ENCODE data around the gene KATNAL2.
"Not testable (repeated sequence)": the region's sequence is repeated elsewhere in the genome, so short reads cannot be mapped to it uniquely, and the experiment has no call there.

DNA sequence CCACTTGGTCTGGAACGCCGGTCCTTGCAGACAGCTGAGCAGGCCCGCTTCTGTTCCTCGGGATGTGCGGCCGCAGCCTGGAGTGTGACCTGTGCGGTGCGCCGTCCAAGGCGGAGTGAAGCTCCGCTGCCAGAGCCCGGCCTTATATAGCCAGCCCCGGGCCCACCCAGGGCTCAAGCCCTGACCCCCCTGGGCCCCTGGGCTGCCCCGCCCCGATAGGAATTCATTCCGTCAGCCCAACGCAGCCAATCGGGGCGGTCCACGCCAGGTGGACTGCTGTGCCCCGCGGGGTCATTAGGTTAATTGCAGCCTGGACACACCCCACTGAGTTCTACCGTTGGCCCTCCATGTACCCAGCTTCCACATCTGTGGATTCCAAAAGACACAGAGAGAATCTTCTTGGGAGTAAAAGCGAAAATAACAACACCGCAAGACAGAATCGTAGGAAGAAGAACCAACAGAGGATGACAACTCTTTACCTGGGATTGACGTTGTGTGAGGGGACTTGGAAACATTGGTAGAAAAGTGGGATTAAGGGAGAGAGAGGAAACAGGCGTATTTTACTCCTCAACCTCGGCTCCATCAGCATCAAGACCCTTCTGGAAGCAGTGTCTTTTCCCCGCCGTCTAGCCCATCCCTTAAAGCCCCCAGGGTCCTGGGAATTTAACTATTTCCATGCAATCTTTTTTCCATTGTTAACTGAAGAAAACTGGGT is 47.3 kb downstream of the KATNAL2 start:
- not testable (repeated sequence) for TF ChIP-seq FOXP2 (optimal IDR thresholded peaks at IDR 0.05; ENCODE audit: control extremely low read depth, extremely low read length, insufficient read depth); EZH2 (IDR thresholded peaks at IDR 0.05)
